Measurements from ENCODE around the gene GSDMA.

The GSDMA gene

GRCh38 chr17:39952680-39953470 lies 9.9 kb upstream of the GSDMA start (continued):
- no peak for TF ChIP-seq ZNF76 (tag by site-specific recombination; IDR thresholded peaks at IDR 0.05; ENCODE audit: borderline replicate concordance, low read depth)
- peak; percentile 97 for TF ChIP-seq KLF9 (tag by site-specific recombination; IDR thresholded peaks at IDR 0.05; ENCODE audit: low read depth)
- TF ChIP-seq KLF8 (tag by site-specific recombination; IDR thresholded peaks at IDR 0.05) = peak; percentile 57
- peak; percentile 83 for TF ChIP-seq EGR2 (tag by site-specific recombination; IDR thresholded peaks at IDR 0.05; ENCODE audit: low read depth)
- TF ChIP-seq ZNF426 (tag by site-specific recombination; IDR thresholded peaks at IDR 0.05) = no peak
- TF ChIP-seq ZNF600 (tag by site-specific recombination; IDR thresholded peaks at IDR 0.05) = no peak; the same call in 1 of the 2 replicates
- TF ChIP-seq KLF1 (tag by site-specific recombination; IDR thresholded peaks at IDR 0.05) = peak; percentile 85
- TF ChIP-seq PATZ1 (tag by site-specific recombination; IDR thresholded peaks at IDR 0.05) = peak; percentile 76

- peaks cover 3% of the 10 kb centered on the region for H3K4me1 ChIP-seq (ENCODE audit: control insufficient read depth, insufficient read depth, low read length)
- ChIA-PET CTCF (interaction anchor here (5.7 kb wide), 1 partner anchor 14 kb away, joined by 35 read pairs; no protein-coding TSS in a partner anchor), POLR2A (interaction anchor here (0.5 to 3.3 kb wide), 6 partner anchors 27 to 246 kb away, joined by 3 to 41 read pairs (median 4); partner anchors contain the start of genes LRRC3C, ORMDL3 and PSMD3)
- H3K4me3 ChIP-seq (ENCODE audit: low read depth, low read length) = peak overlapping the region; percentile 31
- no peaks in the 10 kb centered on the region for H3K36me3 ChIP-seq (ENCODE audit: control insufficient read depth in 2 of 2, insufficient read depth in 1 of 2, low read length in 2 of 2)
- peak overlapping the region; percentile 70; the same call in 1 of the 2 replicates for H3K27ac ChIP-seq (ENCODE audit: extremely low read depth, low read depth, low read length)
- H3K9me3 ChIP-seq (ENCODE audit: control insufficient read depth, insufficient read depth, low read depth, low read length) = no peaks in the 10 kb centered on the region
- TF ChIP-seq SP7 (tag by site-specific recombination; IDR thresholded peaks at IDR 0.05) = no peak
- TF ChIP-seq PATZ1 (tag by site-specific recombination; IDR thresholded peaks at IDR 0.05) = 0 out of 2 replicates have a peak, but pooled peaks have one; percentile 8
- TF ChIP-seq ZNF580 (tag by site-specific recombination; IDR thresholded peaks at IDR 0.05) = no peak
- no peak for TF ChIP-seq SCRT2 (tag by site-specific recombination; IDR thresholded peaks at IDR 0.05)
- TF ChIP-seq ZNF48 (tag by site-specific recombination; IDR thresholded peaks at IDR 0.05) = no peak
- TF ChIP-seq YY2 (tag by site-specific recombination; IDR thresholded peaks at IDR 0.05) = peak; percentile 67; the same call in 1 of the 2 replicates
- no peak for TF ChIP-seq ZNF704 (tag by site-specific recombination; IDR thresholded peaks at IDR 0.05)
- no peak; the same call in 1 of the 2 replicates for TF ChIP-seq ZNF366 (tag by site-specific recombination; conservative IDR thresholded peaks at IDR 0.05)
- TF ChIP-seq ZNF175 (tag by site-specific recombination; IDR thresholded peaks at IDR 0.05) = no peak
- TF ChIP-seq ZNF335 (tag by site-specific recombination; conservative IDR thresholded peaks at IDR 0.05) = peak; percentile 55
- no peak for TF ChIP-seq KLF8 (tag by site-specific recombination; IDR thresholded peaks at IDR 0.05)
- no peak for TF ChIP-seq ZNF221 (tag by site-specific recombination; IDR thresholded peaks at IDR 0.05; ENCODE audit: borderline replicate concordance)
- TF ChIP-seq ZNF18 (tag by site-specific recombination; IDR thresholded peaks at IDR 0.05) = no peak
- TF ChIP-seq ZFP37 (tag by site-specific recombination; IDR thresholded peaks at IDR 0.05) = no peak
- TF ChIP-seq ZNF521 (tag by site-specific recombination; IDR thresholded peaks at IDR 0.05) = no peak
- TF ChIP-seq REST (tag by site-specific recombination; IDR thresholded peaks at IDR 0.05) = no peak
- TF ChIP-seq ELK4 (IDR thresholded peaks at IDR 0.05; ENCODE audit: borderline replicate concordance, low read depth, low read length) = no peak
Measured at GRCh38 chr17:39953471-39953888, 9.3 kb upstream of the GSDMA start.
